Kidney tubule cell (primary cell): ENCODE data around the gene ZNF564.
"Not testable (repeated sequence)": the region's sequence is repeated elsewhere in the genome, so short reads cannot be mapped to it uniquely, and the experiment has no call there.

ENCODE experiments used
- DNase-seq: peaks from one replicate; pipeline ENCODE4 v3.0.0-alpha.2; 2018; ENCODE audit warnings: low spot score

ZNF564 gene

GRCh38 chr19:12496480-12496879, 54.8 kb downstream of the ZNF564 start:
- DNase-seq, result no peak

- peak; percentile 95 for DNase-seq
Measured at GRCh38 chr19:12495002-12495802, 56.1 kb downstream of the ZNF564 start.

GRCh38 chr19:12494260-12494860, 56.9 kb downstream of the ZNF564 start:
- DNase-seq, result no peak

GRCh38 chr19:12486265-12486783, 65.0 kb downstream of the ZNF564 start:
- DNase-seq, result not testable (repeated sequence)

DNA sequence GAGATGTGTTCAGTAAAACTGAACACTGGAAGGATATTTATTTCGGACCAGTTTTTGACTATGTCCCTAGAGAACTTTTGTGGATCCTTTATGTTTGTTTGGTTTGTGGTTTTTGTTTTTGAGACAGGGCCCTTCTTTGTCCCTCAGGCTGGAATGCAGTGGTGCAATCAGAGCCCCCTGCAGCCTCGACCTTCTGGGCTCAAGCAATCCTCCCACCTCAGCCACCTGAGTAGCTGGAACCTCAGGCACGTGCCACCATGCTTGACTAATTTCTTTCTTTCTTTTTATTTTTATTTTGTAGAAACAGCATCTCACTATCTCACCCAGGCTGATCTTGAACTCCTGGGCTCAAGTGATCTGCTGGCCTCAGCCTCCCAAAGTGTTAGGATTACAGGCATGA, 65.7 kb downstream of the ZNF564 start:
- no peak for DNase-seq

- no peak for DNase-seq
Measured at GRCh38 chr19:12485052-12485416, 66.2 kb downstream of the ZNF564 start.

DNA sequence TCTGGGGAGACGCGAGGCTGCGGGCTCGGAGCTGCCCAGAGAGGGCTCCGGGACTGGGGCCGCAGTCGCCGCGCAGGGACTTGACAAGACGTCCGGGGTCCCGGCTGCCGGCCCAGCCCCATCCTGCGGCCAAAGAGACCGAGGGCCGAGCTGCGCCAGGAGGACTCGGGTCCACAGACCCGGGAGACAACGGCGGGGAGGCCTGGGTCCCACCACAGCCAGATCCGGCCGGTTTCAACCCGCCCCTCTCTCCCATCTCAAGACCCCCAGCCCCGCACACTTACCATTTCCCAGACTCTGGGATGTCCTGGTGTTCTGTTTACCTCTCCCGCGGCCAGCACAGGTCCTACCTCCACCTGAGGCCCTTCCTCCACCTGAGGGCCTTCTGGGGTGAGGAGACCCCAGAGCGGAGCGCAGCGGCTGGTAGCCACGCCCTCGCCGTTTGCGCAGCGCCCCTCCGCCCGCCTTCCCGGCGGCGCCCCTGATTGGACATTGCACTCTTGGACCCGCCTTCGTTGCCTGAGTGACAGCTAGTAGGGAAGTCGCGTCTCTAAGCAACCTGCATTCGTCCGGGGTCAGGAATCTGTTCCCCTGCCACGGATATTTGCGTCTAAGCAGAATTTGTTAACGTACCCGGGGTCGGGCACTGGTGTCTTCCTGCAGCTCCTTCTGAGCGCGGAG, 66.8 kb downstream of the ZNF564 start, which contains the start of gene ZNF709:
Gene ZNF709, minus strand, starts transcription at position 446 of the 681 bp plus-strand sequence. Its CDS starts 159 bp downstream, at position 287.
- peak; percentile 86 for DNase-seq

DNA sequence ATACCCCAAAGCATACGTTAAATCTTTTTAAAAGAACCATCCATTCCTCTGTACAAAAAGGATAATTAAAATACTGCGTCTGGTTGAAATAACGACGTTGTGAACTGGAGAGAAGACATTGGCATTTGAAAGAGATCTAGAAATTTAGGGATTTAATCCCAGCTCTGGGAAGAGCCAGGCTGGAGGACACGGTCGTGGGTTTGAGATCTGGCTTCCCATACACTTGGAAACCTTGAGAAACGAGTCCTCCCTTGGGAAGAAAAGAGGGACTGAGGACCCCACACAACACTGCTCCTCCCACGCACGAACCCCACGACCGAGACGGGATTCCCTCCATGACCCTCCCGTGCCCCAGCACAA, 67.3 kb downstream of the ZNF564 start:
- peak; percentile 31 for DNase-seq

GRCh38 chr19:12482509-12482886, 68.8 kb downstream of the ZNF564 start:
- DNase-seq, result peak; percentile 5

DNA sequence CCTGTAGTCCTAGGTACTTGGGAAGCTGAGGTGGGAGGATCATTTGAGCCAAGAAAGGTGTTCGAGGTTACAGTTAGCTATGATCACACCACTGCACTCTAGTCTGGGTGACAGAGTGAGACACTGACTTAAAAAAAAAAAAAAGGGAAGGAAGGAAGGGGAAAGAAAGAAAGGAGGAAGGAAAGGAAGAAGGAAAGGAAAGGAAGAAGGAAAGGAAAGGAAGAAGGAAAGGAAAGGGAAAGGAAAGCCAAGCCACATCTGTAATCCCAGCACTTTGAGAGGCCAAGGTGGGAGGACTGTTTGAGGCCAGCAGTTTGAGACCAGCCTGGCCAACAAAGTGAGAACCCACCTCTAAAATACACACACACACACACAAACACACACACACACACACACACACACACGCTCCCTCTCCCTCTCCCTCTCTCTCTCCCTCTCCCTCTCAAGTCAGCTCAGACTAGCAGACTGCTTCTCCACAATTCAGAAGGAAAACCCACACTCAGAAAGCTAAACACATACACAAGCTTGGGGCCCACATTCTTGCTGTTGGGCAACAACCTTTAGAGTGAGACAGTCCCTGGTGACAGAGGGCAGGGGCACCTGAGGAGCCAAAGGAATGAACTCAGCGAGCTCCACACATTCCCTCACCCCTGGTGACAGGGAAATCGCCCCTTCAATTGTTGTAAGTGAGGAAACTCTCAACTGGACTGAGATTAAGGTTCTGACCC, 69.3 kb downstream of the ZNF564 start:
- peak; percentile 4 for DNase-seq

DNA sequence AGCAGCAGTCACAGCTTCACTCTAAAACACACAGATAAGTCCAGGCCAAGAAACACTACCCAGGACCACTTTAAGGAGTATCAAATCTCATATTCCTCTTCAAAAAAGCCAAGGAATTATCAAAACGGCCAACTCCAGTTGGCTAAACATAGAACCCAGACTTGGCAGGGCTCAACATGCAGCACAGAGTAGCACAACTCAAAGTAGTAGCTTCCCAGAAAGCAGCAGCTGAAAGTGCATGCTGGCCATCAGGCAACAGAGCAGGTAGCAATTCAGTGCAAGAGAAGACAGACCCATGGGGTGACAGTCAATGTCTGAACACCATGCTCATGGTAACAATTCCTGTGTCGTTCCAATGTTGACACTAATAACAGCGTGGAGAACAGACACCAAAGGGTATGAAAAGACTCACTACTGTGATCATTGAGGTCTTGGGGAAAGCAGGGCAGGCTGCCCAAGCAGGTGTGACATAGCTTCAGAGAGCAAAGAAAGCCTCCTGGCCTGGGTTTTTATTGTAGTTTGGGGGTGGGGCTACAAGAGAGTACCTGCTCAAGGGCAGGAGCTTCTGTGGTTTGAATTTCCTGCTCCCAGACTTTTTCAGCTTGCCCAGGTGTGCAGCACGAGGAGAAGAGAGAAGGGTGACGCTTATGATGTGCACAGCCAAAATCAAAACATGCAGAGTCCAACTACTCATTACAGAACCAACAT, 72.9 kb downstream of the ZNF564 start:
- DNase-seq, result no peak
